NCI-H2029 treated with DMSO at 0.1 percent for 48 hours (cell line): ENCODE measurements around the gene DCLK3.

Source experiments
- DNase-seq: peaks from one replicate; lab custom pipeline; 2025; lab: John Stamatoyannopoulos, UW

The DCLK3 gene

GRCh38 chr3:36763850-36764703 lies at the start of gene DCLK3:
TSS of gene DCLK3 (minus strand) at chr3:36764553. CDS start at chr3:36764263, 290 bp downstream.
- peak; percentile 7 for DNase-seq

- no peak for DNase-seq
Observed at GRCh38 chr3:36813305-36813704, 49.0 kb upstream of the DCLK3 start.

GRCh38 chr3:36812240-36812639 lies 47.9 kb upstream of the DCLK3 start:
- DNase-seq, result no peak

DNA sequence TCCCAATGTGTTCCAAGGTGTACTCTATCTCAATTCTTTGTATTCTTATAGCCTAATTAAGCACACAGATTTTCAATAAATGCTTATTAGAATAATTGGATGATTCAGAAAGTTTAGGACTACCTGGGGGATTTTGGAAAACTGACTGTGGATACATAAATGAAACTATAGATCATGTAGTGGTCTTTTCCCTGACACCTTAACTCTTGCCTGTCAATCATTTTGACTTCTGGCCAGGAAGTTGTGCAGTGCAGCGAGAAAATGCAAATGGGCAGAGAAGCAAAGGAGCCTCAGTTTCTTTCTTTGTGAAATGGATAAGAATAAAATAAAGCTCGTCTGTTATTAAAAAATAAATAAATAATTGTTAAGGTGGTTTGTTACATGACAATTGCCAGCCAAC lies 47.4 kb upstream of the DCLK3 start:
- DNase-seq, result no peak

GRCh38 chr3:36804295-36805055 lies 40.1 kb upstream of the DCLK3 start:
- peak; percentile 31 for DNase-seq

GRCh38 chr3:36803091-36803791 lies 38.9 kb upstream of the DCLK3 start:
- DNase-seq, result no peak

DNA sequence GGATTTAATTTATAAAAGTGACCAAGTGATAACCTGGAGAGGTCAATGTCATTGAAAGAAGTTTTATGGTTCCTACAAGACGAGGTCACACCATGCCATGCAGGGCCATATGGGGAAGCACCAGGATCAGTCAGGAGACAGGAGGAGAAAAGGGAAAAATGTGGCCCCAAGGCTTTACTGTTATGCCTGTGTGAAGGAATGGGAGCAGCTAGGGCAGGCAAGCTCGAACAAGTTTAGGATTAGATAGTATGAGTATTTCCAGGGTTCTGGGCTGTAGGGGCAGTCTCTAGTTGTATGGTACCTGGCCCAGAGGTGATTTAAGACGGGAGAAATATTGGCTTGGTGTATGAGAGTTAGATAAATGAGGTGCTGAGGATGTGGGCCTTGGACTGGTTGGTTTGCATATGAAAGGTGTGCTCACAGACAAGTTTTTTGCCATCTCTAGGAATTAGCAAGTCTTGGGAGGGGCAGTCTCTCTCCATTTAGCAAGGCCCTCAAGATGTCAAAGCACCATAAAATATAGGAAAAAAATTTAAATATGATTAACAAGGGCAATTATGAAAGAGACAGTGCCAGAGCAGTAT lies 36.3 kb upstream of the DCLK3 start:
- DNase-seq, result no peak

- DNase-seq, result no peak
Observed at GRCh38 chr3:36796881-36797280, 32.5 kb upstream of the DCLK3 start.

- DNase-seq, result no peak
Observed at GRCh38 chr3:36796161-36796560, 31.8 kb upstream of the DCLK3 start.

- no peak for DNase-seq
Observed at GRCh38 chr3:36795622-36796021, 31.3 kb upstream of the DCLK3 start.

- DNase-seq, result no peak
Observed at GRCh38 chr3:36792342-36792741, 28.0 kb upstream of the DCLK3 start.

GRCh38 chr3:36790765-36791164 lies 26.4 kb upstream of the DCLK3 start:
- DNase-seq, result no peak

GRCh38 chr3:36786921-36787890 lies 22.9 kb upstream of the DCLK3 start:
- DNase-seq, result no peak

GRCh38 chr3:36784138-36784635 lies 19.8 kb upstream of the DCLK3 start:
- no peak for DNase-seq

- DNase-seq, result no peak
Observed at GRCh38 chr3:36777424-36778218, 13.3 kb upstream of the DCLK3 start.

GRCh38 chr3:36776436-36776835 lies 12.1 kb upstream of the DCLK3 start:
- no peak for DNase-seq

GRCh38 chr3:36774052-36774451 lies 9.7 kb upstream of the DCLK3 start:
- no peak for DNase-seq

GRCh38 chr3:36771931-36772330 lies 7.6 kb upstream of the DCLK3 start:
- DNase-seq, result no peak

DNA sequence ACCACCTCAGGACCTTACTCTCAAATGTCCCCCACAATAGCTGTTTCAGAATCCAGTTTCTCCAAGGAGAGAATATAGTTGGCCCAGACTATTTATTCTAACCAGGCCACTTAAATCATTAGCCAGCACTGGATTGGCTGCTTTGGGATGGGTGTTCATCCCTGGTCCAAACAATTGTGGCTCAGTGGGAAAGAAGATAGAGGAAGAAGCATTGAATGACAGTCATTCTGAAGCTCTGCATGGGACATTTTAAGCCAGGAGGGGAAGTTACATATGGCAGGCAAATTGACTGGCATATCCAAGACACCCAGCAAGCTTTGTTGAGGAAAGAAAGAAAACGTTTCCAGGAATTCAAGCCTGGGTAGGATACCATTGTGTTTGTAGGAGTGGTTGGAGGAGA lies 5.6 kb upstream of the DCLK3 start:
- DNase-seq, result no peak

GRCh38 chr3:36765104-36765503 lies 751 bp upstream of the DCLK3 start:
- no peak for DNase-seq
